Left renal cortex interstitium (tissue), 4 donors: ENCODE results near the gene PKD2. TPM values are rescaled to one million over a fixed set of nuclear protein-coding genes. Genes with fewer than 3 reads are reported as not detected.

Source experiments
- DNase-seq, 4 donors: peaks; one replicate each; pipeline ENCODE4 v3.0.0-alpha.2; 2013; ENCODE audit warnings: low read depth in 4 of 4, low spot score in 2 of 4, missing footprints in 1 of 4
- polyA plus RNA-seq, 4 donors: library from polyadenylated mRNA; unstranded; fragments of 120-200 nt; gene quantifications; one replicate each; pipeline ENCODE4 v1.2.1, GENCODE V29; 2013; ENCODE audit not compliant: insufficient read length in 4 of 4

PKD2 gene
- polyA plus RNA-seq, 4 donors = 62.9 to 87.2 (median 73.2) TPM

DNA sequence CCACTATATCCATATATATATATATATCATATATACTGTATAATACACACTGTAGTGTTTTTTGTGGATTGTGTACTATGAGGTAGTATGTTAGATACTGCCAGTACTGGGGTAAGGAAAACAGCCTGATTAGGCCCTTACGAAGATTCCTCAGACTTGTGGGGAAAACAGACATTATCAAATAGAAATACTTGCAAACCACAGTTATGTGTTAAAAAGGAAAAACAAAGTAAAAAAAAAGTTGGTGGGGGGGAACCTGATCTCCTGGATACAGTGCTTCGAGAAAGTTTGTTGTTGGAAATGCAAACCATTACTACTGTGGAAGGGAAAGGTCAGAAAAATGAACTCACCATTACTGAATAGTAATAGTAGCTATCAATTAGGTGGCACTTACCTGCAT lies 53.0 kb downstream of the PKD2 start:
- no peak for DNase-seq

GRCh38 chr4:88062311-88062710 lies 54.9 kb downstream of the PKD2 start:
- no peak for DNase-seq

- DNase-seq = no peak
Measured at GRCh38 chr4:88062843-88063242, 55.4 kb downstream of the PKD2 start.

DNA sequence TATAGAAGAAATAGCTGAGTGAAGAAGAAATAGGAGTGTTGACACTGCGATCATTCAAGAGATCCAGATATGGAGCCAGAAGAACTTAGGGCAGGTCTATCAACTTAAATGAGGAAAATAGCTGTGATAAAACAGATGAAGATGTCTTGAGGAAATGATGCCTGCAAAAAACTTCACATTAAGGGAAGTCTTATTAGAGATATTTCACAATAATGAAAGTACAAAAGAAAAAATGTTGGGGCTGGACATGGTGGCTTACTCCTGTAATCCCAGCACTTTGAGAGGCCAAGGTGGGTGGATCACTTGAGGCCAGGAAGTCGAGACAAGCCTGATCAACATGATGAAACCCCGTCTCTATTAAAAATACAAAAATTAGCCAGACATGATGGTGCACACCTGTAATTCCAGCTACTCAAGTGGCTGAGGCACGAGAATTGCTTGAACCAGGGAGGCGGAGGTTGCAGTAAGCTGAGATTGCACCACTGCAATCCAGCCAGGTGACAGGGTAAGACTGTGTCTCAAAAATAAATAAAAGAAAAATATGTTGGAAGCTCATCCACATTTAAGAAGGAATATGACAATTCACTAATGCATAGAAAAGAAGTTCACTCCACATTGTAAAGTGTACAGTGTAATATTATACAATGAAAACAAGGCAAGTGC lies 56.3 kb downstream of the PKD2 start:
- DNase-seq = no peak

GRCh38 chr4:88064410-88064809 lies 57.0 kb downstream of the PKD2 start:
- DNase-seq = no peak

DNA sequence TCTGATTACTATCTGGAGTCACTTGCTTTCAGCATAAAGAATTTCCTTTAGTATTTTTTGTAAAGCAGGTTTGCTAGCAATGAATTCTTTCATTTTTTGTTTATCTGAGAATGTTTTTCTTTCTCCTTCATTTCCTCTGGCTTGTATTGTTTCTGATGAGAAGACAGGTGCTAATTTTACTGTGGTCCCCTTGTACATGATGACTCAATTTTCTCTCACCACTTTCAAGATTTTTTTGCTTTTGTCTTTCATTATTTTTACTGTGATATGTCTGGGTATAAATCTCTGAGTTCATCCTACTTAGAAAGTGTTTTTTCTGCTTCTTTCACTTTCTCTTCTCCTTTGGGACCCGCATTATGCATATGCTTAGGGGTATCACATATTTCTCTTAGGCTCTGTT lies 62.6 kb downstream of the PKD2 start:
- DNase-seq = no peak

DNA sequence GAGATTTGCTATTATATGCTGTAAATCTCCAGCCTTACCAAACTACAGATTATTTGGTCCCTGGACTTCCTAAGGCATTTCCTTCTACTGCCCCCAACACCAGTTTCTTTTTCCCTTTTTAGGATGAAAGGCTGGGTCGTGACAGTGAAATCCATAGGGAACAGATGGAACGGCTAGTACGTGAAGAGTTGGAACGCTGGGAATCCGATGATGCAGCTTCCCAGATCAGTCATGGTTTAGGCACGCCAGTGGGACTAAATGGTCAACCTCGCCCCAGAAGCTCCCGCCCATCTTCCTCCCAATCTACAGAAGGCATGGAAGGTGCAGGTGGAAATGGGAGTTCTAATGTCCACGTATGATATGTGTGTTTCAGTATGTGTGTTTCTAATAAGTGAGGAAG lies 67.9 kb downstream of the PKD2 start:
- no peak for DNase-seq

GRCh38 chr4:88077911-88078524 lies 70.6 kb downstream of the PKD2 start:
- no peak for DNase-seq

- no peak for DNase-seq
Measured at GRCh38 chr4:88078579-88078978, 71.1 kb downstream of the PKD2 start.

- no peak for DNase-seq
Measured at GRCh38 chr4:88080626-88081025, 73.2 kb downstream of the PKD2 start.

DNA sequence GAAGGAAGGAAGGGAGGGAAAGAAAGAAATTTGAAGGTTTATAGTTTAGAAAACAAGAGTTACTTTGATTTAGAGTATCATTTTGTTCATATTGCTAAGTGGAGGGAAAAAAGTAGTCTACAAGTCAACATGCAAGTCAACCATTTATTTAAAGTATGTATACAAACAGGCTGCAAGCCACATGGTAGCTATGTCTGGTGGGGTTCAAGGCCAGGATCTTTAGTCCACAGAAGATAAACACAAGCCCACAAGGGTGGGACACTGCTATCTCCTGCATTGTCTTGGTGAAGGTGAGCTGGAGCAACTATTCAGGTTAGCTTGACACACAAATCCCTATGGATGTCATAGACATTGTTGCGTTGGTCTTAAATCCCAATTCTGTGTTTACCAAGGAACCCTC lies 79.6 kb downstream of the PKD2 start:
- DNase-seq = no peak

DNA sequence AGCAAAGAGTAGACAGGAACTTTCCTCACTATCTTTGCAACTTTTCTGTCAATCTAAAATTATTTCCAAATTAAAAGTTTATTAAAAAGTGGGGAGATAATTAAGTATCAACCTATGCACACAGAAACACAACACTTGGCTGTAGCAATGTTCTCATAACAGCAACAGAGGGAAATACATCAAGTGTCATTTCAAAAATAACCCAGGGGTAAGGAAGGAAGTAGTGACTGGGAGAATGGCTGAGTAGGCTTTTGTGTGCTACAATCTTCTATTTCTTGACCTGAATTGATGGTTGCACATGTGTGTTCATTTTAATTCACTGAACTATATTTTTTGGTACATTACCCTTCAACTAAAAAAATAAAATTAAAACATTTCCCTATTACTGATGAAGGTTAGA lies 83.5 kb downstream of the PKD2 start:
- DNase-seq = no peak

GRCh38 chr4:88091378-88091777 lies 83.9 kb downstream of the PKD2 start:
- DNase-seq = no peak

DNA sequence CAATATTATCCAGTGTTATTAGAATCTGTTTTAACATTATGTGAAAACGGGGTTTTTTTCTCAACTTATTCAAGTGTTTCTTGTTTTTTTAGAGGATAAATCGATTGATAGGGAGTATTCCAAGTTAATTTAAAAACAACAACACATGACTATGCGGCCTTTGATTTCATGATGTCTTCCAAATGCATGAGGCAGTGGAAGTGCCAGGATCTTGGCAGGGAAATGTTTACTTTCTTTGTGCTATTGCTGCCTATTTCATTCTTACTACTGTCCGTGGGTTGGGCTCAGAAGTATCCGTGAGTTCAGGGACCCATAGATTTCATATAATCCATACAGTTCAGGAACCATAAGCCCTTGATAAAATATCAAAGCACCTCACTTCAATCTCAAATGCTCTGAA lies 86.4 kb downstream of the PKD2 start:
- DNase-seq = no peak

- DNase-seq = no peak
Measured at GRCh38 chr4:88097301-88097700, 89.9 kb downstream of the PKD2 start.

GRCh38 chr4:88097781-88098180 lies 90.3 kb downstream of the PKD2 start:
- DNase-seq = no peak

GRCh38 chr4:88098993-88099752 lies 91.7 kb downstream of the PKD2 start:
- no peak for DNase-seq

DNA sequence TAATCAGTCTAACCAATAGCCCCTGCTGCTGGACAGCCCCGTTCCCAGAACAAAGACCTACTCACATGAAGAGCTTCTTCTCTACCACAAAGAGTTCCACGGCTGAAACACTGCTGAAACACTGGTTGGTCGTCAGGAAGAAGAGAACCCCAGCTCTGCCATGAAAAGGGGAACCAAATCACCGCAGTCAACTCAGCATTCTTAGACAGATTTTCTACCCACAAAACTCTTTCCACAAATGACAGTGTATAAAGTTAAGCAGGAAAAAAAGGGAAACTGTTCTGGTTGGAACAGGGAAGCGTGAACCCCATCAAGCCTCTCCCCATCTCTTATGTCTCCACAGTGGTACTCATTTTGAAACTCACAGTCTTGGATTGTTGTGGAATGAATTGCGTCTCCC lies 93.7 kb downstream of the PKD2 start:
- no peak for DNase-seq

DNA sequence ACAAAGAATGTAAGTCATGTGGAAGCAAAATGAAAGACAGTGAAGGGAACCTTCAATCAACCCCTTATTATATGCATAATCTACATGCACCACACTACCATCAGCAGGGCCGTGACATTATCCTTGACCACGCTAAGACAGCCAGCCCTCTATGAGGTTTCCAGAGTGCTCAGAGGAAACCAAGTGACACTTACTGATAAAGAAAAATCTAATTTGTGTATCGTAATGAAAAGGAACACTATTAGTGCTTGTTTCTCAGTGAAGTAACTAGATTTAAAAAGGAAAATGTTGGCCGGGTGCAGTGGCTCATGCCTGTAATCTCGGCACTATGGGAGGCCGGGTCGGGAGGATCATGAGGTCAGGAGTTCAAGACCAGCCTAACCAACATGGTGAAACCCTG lies 94.6 kb downstream of the PKD2 start:
- no peak for DNase-seq

DNA sequence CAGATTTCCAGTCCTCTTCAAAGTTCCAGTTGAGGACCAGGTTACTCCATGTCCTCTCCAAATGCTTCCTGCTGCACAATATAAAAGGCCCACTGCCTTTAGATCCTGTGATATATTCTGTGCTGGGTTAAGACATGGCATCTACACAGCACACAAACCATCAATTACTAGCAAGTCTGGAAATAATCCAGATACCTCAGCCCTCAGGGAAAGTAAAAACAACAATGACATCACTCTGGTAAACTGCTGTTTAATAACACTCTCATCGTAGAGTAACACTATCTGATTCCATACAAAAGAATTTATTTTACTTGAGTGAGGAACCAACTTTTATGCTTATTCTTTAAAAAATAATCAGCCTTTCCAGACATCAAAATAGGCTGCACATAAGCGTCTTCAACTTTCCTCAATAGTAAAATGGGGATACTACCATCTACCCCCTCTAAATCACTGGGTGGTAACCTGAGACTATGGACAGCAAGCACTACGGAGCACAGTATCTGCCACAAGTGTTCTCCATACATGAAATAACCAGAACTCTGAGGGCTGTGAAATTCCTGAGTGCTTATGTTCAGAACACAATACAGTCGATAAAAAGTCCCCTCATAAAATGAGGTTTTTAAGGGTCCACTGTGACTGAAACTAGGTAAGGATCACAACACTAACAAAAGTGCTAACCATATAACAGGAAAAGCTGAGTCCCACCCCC lies 97.6 kb downstream of the PKD2 start:
- DNase-seq = peak in 1 of 4 donors; percentile 4

GRCh38 chr4:88106205-88106604 lies 98.8 kb downstream of the PKD2 start:
- no peak for DNase-seq
